Neuronal stem cell (in vitro differentiated cells): ENCODE results near the gene DAW1.

Experiments
- DNase-seq: peaks from one replicate; pipeline ENCODE4 v3.0.0-alpha.2; 2013; ENCODE audit warnings: low spot score
- H2AFZ ChIP-seq: one replicate; pipeline ENCODE4 v1.6.1; 2013; ENCODE audit warnings: mild to moderate bottlenecking, low read length, inconsistent platforms
- H2AK5ac ChIP-seq: 2 replicates; pipeline ENCODE4 v1.6.1; 2013; ENCODE audit warnings: low read depth, mild to moderate bottlenecking, inconsistent platforms, low read length, moderate library complexity, mixed read lengths
- H2BK120ac ChIP-seq: 2 replicates; pipeline ENCODE4 v1.6.1; 2013; ENCODE audit warnings: low read depth, mild to moderate bottlenecking, inconsistent platforms, low read length, moderate library complexity, mixed read lengths
- H2BK12ac ChIP-seq: one replicate; pipeline ENCODE4 v1.6.1; 2013; ENCODE audit warnings: low read length, inconsistent platforms
- H2BK15ac ChIP-seq: 2 replicates; pipeline ENCODE4 v1.6.1; 2013; ENCODE audit warnings: mild to moderate bottlenecking, low read length, inconsistent platforms, mixed read lengths
- H2BK5ac ChIP-seq: one replicate; pipeline ENCODE4 v1.6.1; 2013; ENCODE audit warnings: inconsistent platforms, mild to moderate bottlenecking, low read length, moderate library complexity
- H3K14ac ChIP-seq: one replicate; pipeline ENCODE4 v1.6.1; 2013; ENCODE audit warnings: low read length, inconsistent platforms
- H3K18ac ChIP-seq: 2 replicates; pipeline ENCODE4 v1.6.1; 2013; ENCODE audit warnings: low read length, inconsistent platforms
- H3K23ac ChIP-seq: 2 replicates; pipeline ENCODE4 v1.6.1; 2013; ENCODE audit warnings: low read depth, mild to moderate bottlenecking, mixed read lengths, low read length, inconsistent platforms; ENCODE audit not compliant: poor library complexity
- H3K27ac ChIP-seq: replicated peaks from 3 replicates; pipeline ENCODE4 v1.5.1; 2013; ENCODE audit warnings: low read length, inconsistent platforms
- H3K27me3 ChIP-seq, 3 experiments: 2 replicates each; pipeline ENCODE4 v1.6.1; 2013; ENCODE audit warnings: low read length in 3 of 3, mild to moderate bottlenecking in 2 of 3, inconsistent platforms in 1 of 3, low read depth in 1 of 3, mixed read lengths in 1 of 3, moderate library complexity in 1 of 3; ENCODE audit not compliant: control insufficient read depth in 3 of 3, insufficient read depth in 3 of 3
- H3K36me3 ChIP-seq, 2 donors: replicated peaks in 1 of 2; 2 replicates each; pipeline ENCODE4 v1.6.1; 2013; ENCODE audit warnings: low read length in 2 of 2; ENCODE audit not compliant: control insufficient read depth in 2 of 2, insufficient read depth in 2 of 2
- H3K4ac ChIP-seq: 2 replicates; pipeline ENCODE4 v1.6.1; 2013; ENCODE audit warnings: inconsistent platforms, mild to moderate bottlenecking, low read length, moderate library complexity
- H3K4me1 ChIP-seq, 2 donors: 1 replicate in 1 of 2; 2 replicates in 1 of 2; pipeline ENCODE4 v1.6.1; 2013; ENCODE audit warnings: low read length in 2 of 2, low read depth in 1 of 2; ENCODE audit not compliant: control insufficient read depth in 2 of 2, insufficient read depth in 1 of 2
- H3K4me2 ChIP-seq: one replicate; pipeline ENCODE4 v1.6.1; 2013; ENCODE audit warnings: mild to moderate bottlenecking, low read length, inconsistent platforms; ENCODE audit not compliant: insufficient read depth, poor library complexity, severe bottlenecking
- H3K4me3 ChIP-seq, 2 donors: 2 replicates each; pipeline ENCODE4 v1.5.1; 2013; ENCODE audit warnings: low read length in 2 of 2, mild to moderate bottlenecking in 2 of 2, inconsistent platforms in 1 of 2, moderate library complexity in 1 of 2
- H3K79me1 ChIP-seq: one replicate; pipeline ENCODE4 v1.6.1; 2013; ENCODE audit warnings: low read depth, mild to moderate bottlenecking, inconsistent platforms, low read length, moderate library complexity
- H3K9ac ChIP-seq: one replicate; pipeline ENCODE4 v1.6.1; 2013; ENCODE audit warnings: mild to moderate bottlenecking, low read depth, low read length, inconsistent platforms; ENCODE audit not compliant: poor library complexity
- H3K9me3 ChIP-seq, 2 donors: replicated peaks in 1 of 2; 2 replicates each; pipeline versions ENCODE3 to v1.6.1; 2013; ENCODE audit warnings: low read length in 2 of 2, mild to moderate bottlenecking in 2 of 2, inconsistent platforms in 1 of 2, low read depth in 1 of 2, mixed read lengths in 1 of 2, moderate library complexity in 1 of 2; ENCODE audit not compliant: control insufficient read depth in 2 of 2, insufficient read depth in 1 of 2
- H4K8ac ChIP-seq: one replicate; pipeline ENCODE4 v1.6.1; 2013; ENCODE audit warnings: low read depth, mild to moderate bottlenecking, inconsistent platforms, low read length, moderate library complexity
- H4K91ac ChIP-seq: one replicate; pipeline ENCODE4 v1.6.1; 2013; ENCODE audit warnings: low read length, low read depth, mild to moderate bottlenecking, inconsistent platforms; ENCODE audit not compliant: poor library complexity
- WGBS, 2 donors: extraction: QIAGEN DNeasy Blood & Tissue Kit; methylation state at CpG; one replicate each; pipeline ENCODE4 v1.1.7; 2013; ENCODE audit warnings: missing lambda C conversion rate in 2 of 2, mixed read lengths in 1 of 2; ENCODE audit not compliant: insufficient read length in 2 of 2, insufficient replicate concordance in 1 of 2; ENCODE audit errors: extremely low coverage in 2 of 2; 5-methylcytosine and 5-hydroxymethylcytosine counted together

The DAW1 gene

GRCh38 chr2:227860221-227860641 is 11.2 kb upstream of the DAW1 start:
- Histone ChIP-seq H3K4ac (no peak overlapping the region), H2BK5ac (no peak overlapping the region), H3K18ac (peak overlapping the region; percentile 7), H3K9ac (no peak overlapping the region), H4K91ac (no peak overlapping the region), H2AFZ (no peak overlapping the region), H3K27me3 (no peaks in the 10 kb centered on the region), H3K23ac (no peak overlapping the region), H2BK12ac (no peak overlapping the region), H2BK15ac (no peak overlapping the region), H3K14ac (no peak overlapping the region), H2BK120ac (no peak overlapping the region), H3K4me2 (no peak overlapping the region), H2AK5ac (no peak overlapping the region), H3K27ac (no peak overlapping the region), H3K4me3 (no peak overlapping the region), H4K8ac (no peak overlapping the region), H3K36me3 (no peaks in the 10 kb centered on the region), H3K79me1 (no peaks in the 10 kb centered on the region), H3K4me1 (peaks cover 0 to 7% of the 10 kb centered on the region in 2 donors), H3K9me3 (no peaks in the 10 kb centered on the region)
- DNase-seq, result no peak
- no CpG with 5 or more reads among the region's 6 CpGs for WGBS, 2 donors

- Histone ChIP-seq H4K8ac (no peak overlapping the region), H3K79me1 (no peaks in the 10 kb centered on the region), H3K36me3 (no peaks in the 10 kb centered on the region), H2BK5ac (no peak overlapping the region), H3K4ac (no peak overlapping the region), H3K9ac (no peak overlapping the region), H3K9me3 (no peaks in the 10 kb centered on the region), H3K18ac (no peak overlapping the region), H3K4me3 (no peak overlapping the region), H2BK12ac (no peak overlapping the region), H2AFZ (no peak overlapping the region), H3K14ac (no peak overlapping the region), H3K27ac (no peak overlapping the region), H2BK15ac (no peak overlapping the region), H3K23ac (no peak overlapping the region), H2BK120ac (no peak overlapping the region), H3K4me1 (peaks cover 0 to 7% of the 10 kb centered on the region in 2 donors), H4K91ac (no peak overlapping the region), H3K27me3 (no peaks in the 10 kb centered on the region), H3K4me2 (no peak overlapping the region), H2AK5ac (no peak overlapping the region)
- no CpG with 5 or more reads among the region's 2 CpGs for WGBS, 2 donors
- no peak for DNase-seq
Observed at GRCh38 chr2:227861011-227861410, 10.4 kb upstream of the DAW1 start.

GRCh38 chr2:227862227-227862740 is 9.1 kb upstream of the DAW1 start:
- Histone ChIP-seq H3K4ac (no peak overlapping the region), H3K4me3 (no peak overlapping the region), H4K8ac (no peak overlapping the region), H3K9ac (no peak overlapping the region), H3K27me3 (no peaks in the 10 kb centered on the region), H3K14ac (no peak overlapping the region), H3K27ac (no peak overlapping the region), H3K4me2 (no peak overlapping the region), H2AK5ac (no peak overlapping the region), H2BK15ac (no peak overlapping the region), H2AFZ (no peak overlapping the region), H2BK12ac (no peak overlapping the region), H3K36me3 (no peaks in the 10 kb centered on the region), H3K18ac (no peak overlapping the region), H2BK5ac (no peak overlapping the region), H3K9me3 (no peaks in the 10 kb centered on the region), H2BK120ac (no peak overlapping the region), H3K4me1 (peaks cover 0 to 7% of the 10 kb centered on the region in 2 donors), H3K79me1 (no peaks in the 10 kb centered on the region), H4K91ac (no peak overlapping the region), H3K23ac (no peak overlapping the region)
- DNase-seq, result no peak
- no CpG with 5 or more reads among the region's 8 CpGs for whole genome bisulfite sequencing, 2 donors

- no peak overlapping the region for H3K27ac ChIP-seq
- no peak overlapping the region for H2AFZ ChIP-seq
- H3K79me1 ChIP-seq, result no peaks in the 10 kb centered on the region
- H3K4ac ChIP-seq, result no peak overlapping the region
- H3K4me1 ChIP-seq, result peaks cover 0 to 7% of the 10 kb centered on the region in 2 donors
- no peak overlapping the region for H2BK12ac ChIP-seq
- no peak overlapping the region for H2BK5ac ChIP-seq
- no peak overlapping the region for H3K14ac ChIP-seq
- WGBS, 2 donors, result no CpG with 5 or more reads among the region's 7 CpGs
- H3K9ac ChIP-seq, result no peak overlapping the region
- no peak overlapping the region for H4K8ac ChIP-seq
- no peak overlapping the region for H3K18ac ChIP-seq
- H3K36me3 ChIP-seq, result no peaks in the 10 kb centered on the region
- no peaks in the 10 kb centered on the region for H3K27me3 ChIP-seq
- H2AK5ac ChIP-seq, result no peak overlapping the region
- no peak overlapping the region for H4K91ac ChIP-seq
- no peak overlapping the region for H2BK120ac ChIP-seq
- no peak overlapping the region for H3K4me2 ChIP-seq
- DNase-seq, result no peak
- H3K4me3 ChIP-seq, result no peak overlapping the region
- H3K23ac ChIP-seq, result no peak overlapping the region
- H3K9me3 ChIP-seq, result no peaks in the 10 kb centered on the region
- H2BK15ac ChIP-seq, result no peak overlapping the region
Observed at GRCh38 chr2:227862741-227863588, 8.5 kb upstream of the DAW1 start.
